ENCODE data around the gene CREBBP. TPM values are rescaled to one million over a fixed set of nuclear protein-coding genes. Genes with fewer than 3 reads are reported as not detected.

Gene CREBBP
- total and polyA plus RNA-seq, 2 experiments from 2014 or later = 36.9 to 54.8 TPM

DNA sequence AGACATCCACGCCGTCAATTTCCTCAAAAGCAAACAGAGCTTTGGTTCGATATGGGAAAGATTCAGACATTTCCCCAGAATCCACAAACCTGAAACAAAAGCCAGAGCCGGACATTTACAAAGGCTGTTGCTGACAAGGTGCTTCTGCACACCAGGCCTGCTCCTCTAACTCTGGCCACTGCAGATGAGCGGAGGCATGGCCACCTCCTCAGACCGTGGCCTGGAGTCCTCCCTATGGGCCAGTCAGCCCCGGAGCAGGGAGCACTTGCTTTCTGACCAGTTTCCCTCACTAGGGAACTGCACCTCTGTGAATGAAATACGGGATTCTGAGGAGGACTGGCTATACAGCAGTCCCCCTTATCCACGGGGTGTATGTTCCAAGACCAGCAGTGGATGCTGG lies 140.9 kb downstream of the CREBBP start (continued):
- no peak for TF ChIP-seq ZNF462 (CRISPR knock-in tag; IDR thresholded peaks at IDR 0.05)

GRCh38 chr16:3738541-3738940 lies 142.0 kb downstream of the CREBBP start:
- no peak for TF ChIP-seq ETS1 (IDR thresholded peaks at IDR 0.05)
- no peak for TF ChIP-seq NANOG (IDR thresholded peaks at IDR 0.05; ENCODE audit: borderline replicate concordance)
- no peak for TF ChIP-seq STAT1 (IDR thresholded peaks at IDR 0.05; ENCODE audit: unreplicated experiment)
- no peak for TF ChIP-seq ZNF114 (CRISPR knock-in tag; IDR thresholded peaks at IDR 0.05)
- TF ChIP-seq EZH2phosphoT487 (IDR thresholded peaks at IDR 0.05; ENCODE audit: unreplicated experiment) = no peak
- no peak for TF ChIP-seq CREB1 (CRISPR knock-in tag; IDR thresholded peaks at IDR 0.05; ENCODE audit: low read depth)
- no peak for TF ChIP-seq ZNF462 (CRISPR knock-in tag; IDR thresholded peaks at IDR 0.05)
- Histone ChIP-seq H3K4me2 (no peak overlapping the region), H3K27ac (ENCODE audit: low read depth) (peak overlapping the region; percentile 55; the same call in 1 of the 2 replicates), H3K4me3 (no peak overlapping the region), H4K20me1 (replicated peaks; ENCODE audit: insufficient read depth) (no peaks in the 10 kb centered on the region), H3K4me1 (ENCODE audit: insufficient read depth) (no peaks in the 10 kb centered on the region), H2AFZ (no peak overlapping the region), H3K27me3 (ENCODE audit: insufficient read depth) (no peaks in the 10 kb centered on the region), H3K79me2 (replicated peaks; ENCODE audit: insufficient read depth) (no peaks in the 10 kb centered on the region), H3K9me2 (ENCODE audit: insufficient read depth) (no peaks in the 10 kb centered on the region), H3F3A (replicated peaks; ENCODE audit: low read depth) (0 out of 2 replicates have a peak, but pooled peaks cover 4% of the 10 kb centered on the region), H3K36me3 (ENCODE audit: insufficient read depth) (peaks cover 40% of the 10 kb centered on the region)
- H3K4me1 Mint-ChIP-seq = peaks cover 2% of the 10 kb centered on the region; the same call in 2 of the 3 replicates
- H3K9me3 Mint-ChIP-seq = no peaks in the 10 kb centered on the region
- peaks cover 85% of the 10 kb centered on the region for H3K36me3 Mint-ChIP-seq (ENCODE audit: low read depth)
- no peak overlapping the region; the same call in 1 of the 2 replicates for H3K27ac Mint-ChIP-seq
- H3K27me3 Mint-ChIP-seq (ENCODE audit: insufficient read depth, low read depth, poor library complexity) = peaks cover 8% of the 10 kb centered on the region
- no peak for ATAC-seq
- DNase-seq (ENCODE audit: low spot score) = no peak
- no peak overlapping the region for H3K4me3 Mint-ChIP-seq
